ENCODE results near the gene EXOC6B.

GRCh38 chr2:72722492-72723070 lies 103.3 kb downstream of the EXOC6B start:
- TF ChIP-seq CTCF (IDR thresholded peaks at IDR 0.05; ENCODE audit: borderline replicate concordance, extremely low read depth, low read length, poor library complexity, severe bottlenecking) (no peak), EZH2 (IDR thresholded peaks at IDR 0.05; ENCODE audit: borderline replicate concordance, low read depth, low read length, severe bottlenecking) (no peak)
